DND-41 (cell line): ENCODE results near the gene MAP7.

Experiments
- ATAC-seq: fragments of 200-7000 bp; cut with Tn5 transposase; 3 replicates; pipeline ENCODE4 v1.9.1; 2021; ENCODE audit warnings: low read depth; ENCODE audit not compliant: insufficient read depth
- DNase-seq: peaks from one replicate; pipeline ENCODE4 v3.0.0-alpha.2; 2020
- H2AFZ ChIP-seq: 2 replicates; pipeline ENCODE4 v1.6.0; 2012; ENCODE audit warnings: low read depth, low read length
- H3K27ac ChIP-seq: 2 replicates; pipeline ENCODE4 v1.5.1; 2012; ENCODE audit warnings: low read length, inconsistent platforms
- H3K27me3 ChIP-seq: fragments of 200-600 bp; sonication (generic); 2 replicates; pipeline ENCODE4 v1.6.0; 2012; ENCODE audit warnings: low read length, mild to moderate bottlenecking, inconsistent platforms; ENCODE audit not compliant: insufficient read depth, poor library complexity
- H3K36me3 ChIP-seq: 2 replicates; pipeline ENCODE4 v1.5.1; 2012; ENCODE audit warnings: low read length, inconsistent platforms; ENCODE audit not compliant: insufficient read depth
- H3K4me1 ChIP-seq: 2 replicates; pipeline ENCODE4 v1.5.1; 2012; ENCODE audit warnings: mild to moderate bottlenecking, low read length; ENCODE audit not compliant: insufficient read depth
- H3K4me2 ChIP-seq: 2 replicates; pipeline ENCODE4 v1.6.0; 2012; ENCODE audit warnings: mild to moderate bottlenecking, moderate library complexity, low read length, inconsistent platforms; ENCODE audit not compliant: insufficient read depth
- H3K4me3 ChIP-seq, 2 experiments: fragments of 200-600 bp in 1 of 2; shearing (Covaris generic) in 1 of 2; 2 replicates each; pipeline ENCODE4 v1.5.1; 2012 to 2016; ENCODE audit warnings: inconsistent platforms in 2 of 2, low read length in 2 of 2, mild to moderate bottlenecking in 2 of 2, low read depth in 1 of 2, moderate library complexity in 1 of 2
- H3K79me2 ChIP-seq: 2 replicates; pipeline ENCODE4 v1.6.0; 2012; ENCODE audit warnings: low read length, inconsistent platforms; ENCODE audit not compliant: insufficient read depth
- H3K9ac ChIP-seq: 2 replicates; pipeline ENCODE4 v1.6.0; 2012; ENCODE audit warnings: low read depth, mild to moderate bottlenecking, inconsistent platforms, low read length, moderate library complexity
- H3K9me3 ChIP-seq: 2 replicates; pipeline ENCODE4 v1.5.1; 2012; ENCODE audit warnings: low read length, moderate library complexity, mild to moderate bottlenecking, inconsistent platforms; ENCODE audit not compliant: insufficient read depth, severe bottlenecking
- H4K20me1 ChIP-seq: 2 replicates; pipeline ENCODE4 v1.6.0; 2012; ENCODE audit warnings: low read length; ENCODE audit not compliant: insufficient read depth
- CTCF ChIP-seq: IDR thresholded peaks from 2 replicates; pipeline ENCODE4 v1.5.1; 2012; ENCODE audit warnings: borderline replicate concordance, low read length, moderate library complexity, mild to moderate bottlenecking; ENCODE audit not compliant: poor library complexity, severe bottlenecking; ENCODE audit errors: extremely low read depth
- EZH2 ChIP-seq: IDR thresholded peaks from 3 replicates; pipeline ENCODE4 v1.6.1; 2012; ENCODE audit warnings: borderline replicate concordance, low read depth, mild to moderate bottlenecking, moderate library complexity, low read length, inconsistent platforms; ENCODE audit not compliant: severe bottlenecking

Gene MAP7

DNA sequence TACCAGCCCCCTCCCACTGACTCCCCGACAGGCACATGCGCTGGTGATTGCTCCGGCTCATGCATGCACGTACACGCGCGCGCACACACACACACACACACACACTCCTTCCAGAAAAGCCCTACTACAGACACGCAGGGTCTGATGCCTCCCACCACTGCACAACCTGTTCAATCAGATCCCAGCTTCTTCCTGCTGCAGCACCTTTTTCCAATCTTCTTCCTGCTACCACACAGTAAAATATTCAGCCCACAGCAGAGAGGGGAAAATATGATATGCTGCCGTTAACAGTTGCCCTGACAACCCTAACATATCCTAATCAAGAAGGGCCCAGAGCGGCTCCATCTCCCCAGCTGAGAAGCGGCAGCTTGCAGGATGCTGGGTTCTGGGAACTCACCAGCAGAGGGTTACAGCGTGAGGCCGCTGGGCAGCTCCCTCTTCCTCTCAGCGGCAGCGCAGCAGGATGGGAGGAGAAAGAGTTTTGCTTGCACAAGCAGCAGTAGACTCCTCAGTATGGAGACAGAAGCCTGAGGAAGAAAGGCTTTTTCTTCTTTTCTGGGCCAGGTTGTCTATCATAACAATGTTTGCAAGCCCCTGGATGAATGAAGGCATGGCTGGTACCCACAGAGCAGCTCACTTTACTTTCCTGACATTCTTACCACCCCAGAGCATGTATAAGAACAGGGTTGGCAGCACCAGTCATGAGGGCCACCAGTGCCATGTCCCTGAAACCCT lies 23.9 kb downstream of the MAP7 start:
- Histone ChIP-seq H2AFZ (no peak overlapping the region), H3K4me3 (no peak overlapping the region)

GRCh38 chr6:136525586-136526195 lies 24.5 kb downstream of the MAP7 start:
- Histone ChIP-seq H4K20me1 (peaks cover 2% of the 10 kb centered on the region; the same call in 1 of the 2 replicates), H2AFZ (no peak overlapping the region), H3K9me3 (no peaks in the 10 kb centered on the region), H3K4me1 (no peaks in the 10 kb centered on the region; the same call in 1 of the 2 replicates), H3K4me2 (no peak overlapping the region), H3K9ac (no peak overlapping the region), H3K4me3 (no peak overlapping the region), H3K27ac (no peak overlapping the region), H3K36me3 (no peaks in the 10 kb centered on the region), H3K79me2 (no peaks in the 10 kb centered on the region), H3K27me3 (peaks cover 34% of the 10 kb centered on the region)
- DNase-seq, result no peak
- ATAC-seq, result no peak
- no peak for TF ChIP-seq EZH2
- no peak for TF ChIP-seq CTCF

More for the DNA sequence above, 23.9 kb downstream of the MAP7 start:
- Histone ChIP-seq H3K9me3 (no peaks in the 10 kb centered on the region), H3K27ac (no peak overlapping the region), H3K4me2 (no peak overlapping the region), H3K79me2 (no peaks in the 10 kb centered on the region), H4K20me1 (no peaks in the 10 kb centered on the region), H3K27me3 (peaks cover 30% of the 10 kb centered on the region), H3K9ac (no peak overlapping the region), H3K36me3 (no peaks in the 10 kb centered on the region), H3K4me1 (no peaks in the 10 kb centered on the region; the same call in 1 of the 2 replicates)
- ATAC-seq (peak; percentile 75), DNase-seq (peak; percentile 16)
- TF ChIP-seq CTCF, result peak; percentile 12
- TF ChIP-seq EZH2, result no peak

GRCh38 chr6:136524936-136525413 lies 25.2 kb downstream of the MAP7 start:
- H3K4me1 ChIP-seq, result no peaks in the 10 kb centered on the region; the same call in 1 of the 2 replicates
- H3K27me3 ChIP-seq, result peaks cover 38% of the 10 kb centered on the region
- ATAC-seq (no peak), DNase-seq (no peak)
- no peak for TF ChIP-seq EZH2
- TF ChIP-seq CTCF, result no peak
- H2AFZ ChIP-seq, result no peak overlapping the region
- H3K36me3 ChIP-seq, result no peaks in the 10 kb centered on the region
- H3K4me3 ChIP-seq, result no peak overlapping the region
- H3K4me2 ChIP-seq, result no peak overlapping the region
- peaks cover 2% of the 10 kb centered on the region; the same call in 1 of the 2 replicates for H4K20me1 ChIP-seq
- H3K9ac ChIP-seq, result no peak overlapping the region
- no peak overlapping the region for H3K27ac ChIP-seq
- H3K9me3 ChIP-seq, result no peaks in the 10 kb centered on the region
- H3K79me2 ChIP-seq, result no peaks in the 10 kb centered on the region
